ENCODE results near the gene WFDC9. TPM values are rescaled to one million over a fixed set of nuclear protein-coding genes. Genes with fewer than 3 reads are reported as not detected.
"Not testable (repeated sequence)": the region's sequence is repeated elsewhere in the genome, so short reads cannot be mapped to it uniquely, and the experiment has no call there.

WFDC9 gene
- total and polyA plus RNA-seq, 2 experiments from 2014 or later: not detected

DNA sequence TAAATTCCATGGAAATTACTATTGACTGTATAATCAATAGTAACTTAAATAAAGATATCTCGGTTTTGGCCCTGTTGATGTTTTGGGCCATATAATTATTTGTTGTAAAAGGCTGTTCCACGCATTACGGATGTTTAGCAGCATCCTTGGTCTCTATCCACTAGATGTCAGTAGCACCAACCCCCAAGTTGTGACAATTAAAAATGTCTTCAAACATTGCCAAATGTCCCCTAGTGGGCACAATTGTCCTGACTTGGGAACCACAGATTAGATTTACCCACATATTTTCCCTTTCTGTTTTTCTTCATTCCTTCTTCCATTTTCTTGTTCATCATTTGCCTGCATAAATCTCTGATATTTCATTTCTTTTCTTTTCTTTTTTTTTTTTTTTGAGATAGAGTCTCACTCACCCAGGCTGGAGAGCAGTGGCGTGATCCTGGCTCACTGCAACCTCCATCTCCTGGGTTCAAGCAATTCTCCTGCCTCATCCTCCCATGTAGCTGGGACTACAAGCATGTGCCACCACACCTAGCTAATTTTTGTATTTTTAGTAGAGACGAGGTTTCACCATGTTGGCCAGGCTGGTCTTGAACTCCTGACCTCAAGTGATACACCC is 38.4 kb downstream of the WFDC9 start:
- Histone ChIP-seq H3K27ac (no peak overlapping the region), H3K36me3 (no peaks in the 10 kb centered on the region), H3K27me3 (no peaks in the 10 kb centered on the region), H3K9me3 (ENCODE audit: low read depth) (no peaks in the 10 kb centered on the region), H3K4me3 (no peak overlapping the region), H3K4me1 (ENCODE audit: low read depth) (no peaks in the 10 kb centered on the region)
- TF ChIP-seq, protein P1, sequence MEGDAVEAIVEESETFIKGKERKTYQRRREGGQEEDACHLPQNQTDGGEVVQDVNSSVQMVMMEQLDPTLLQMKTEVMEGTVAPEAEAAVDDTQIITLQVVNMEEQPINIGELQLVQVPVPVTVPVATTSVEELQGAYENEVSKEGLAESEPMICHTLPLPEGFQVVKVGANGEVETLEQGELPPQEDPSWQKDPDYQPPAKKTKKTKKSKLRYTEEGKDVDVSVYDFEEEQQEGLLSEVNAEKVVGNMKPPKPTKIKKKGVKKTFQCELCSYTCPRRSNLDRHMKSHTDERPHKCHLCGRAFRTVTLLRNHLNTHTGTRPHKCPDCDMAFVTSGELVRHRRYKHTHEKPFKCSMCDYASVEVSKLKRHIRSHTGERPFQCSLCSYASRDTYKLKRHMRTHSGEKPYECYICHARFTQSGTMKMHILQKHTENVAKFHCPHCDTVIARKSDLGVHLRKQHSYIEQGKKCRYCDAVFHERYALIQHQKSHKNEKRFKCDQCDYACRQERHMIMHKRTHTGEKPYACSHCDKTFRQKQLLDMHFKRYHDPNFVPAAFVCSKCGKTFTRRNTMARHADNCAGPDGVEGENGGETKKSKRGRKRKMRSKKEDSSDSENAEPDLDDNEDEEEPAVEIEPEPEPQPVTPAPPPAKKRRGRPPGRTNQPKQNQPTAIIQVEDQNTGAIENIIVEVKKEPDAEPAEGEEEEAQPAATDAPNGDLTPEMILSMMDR (IDR thresholded peaks at IDR 0.05; ENCODE audit: low read depth, low read length): peak; percentile 55
- DNase-seq (ENCODE audit: low read depth in 1 of 2, low spot score in 1 of 2): peak; percentile 11 to 46

DNA sequence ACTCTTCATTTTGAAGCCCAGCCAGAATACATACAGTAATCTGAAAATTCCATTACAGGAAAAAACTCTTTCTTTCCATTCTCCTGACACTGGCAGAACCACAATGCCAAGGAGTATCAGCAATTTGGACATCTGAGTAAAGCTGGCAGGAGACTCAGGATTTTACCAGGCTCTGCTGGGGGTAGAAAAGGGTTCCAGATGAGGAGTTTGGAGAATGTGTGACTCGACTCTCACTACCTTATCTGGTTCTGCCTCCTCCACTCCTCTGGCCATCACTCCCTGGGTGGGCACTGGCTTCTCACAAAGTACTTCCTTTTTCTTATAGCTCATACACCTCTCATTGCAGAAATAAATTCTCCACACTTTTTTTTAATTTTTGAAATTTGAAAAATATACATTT is 41.4 kb downstream of the WFDC9 start:
- H3K9me3 ChIP-seq (ENCODE audit: low read depth): no peaks in the 10 kb centered on the region
- TF ChIP-seq, protein P1 (IDR thresholded peaks at IDR 0.05; ENCODE audit: low read depth, low read length): no peak
- no peak overlapping the region for H3K4me3 ChIP-seq
- no peak overlapping the region for H3K27ac ChIP-seq
- DNase-seq (ENCODE audit: low read depth in 1 of 2, low spot score in 1 of 2): peak in 1 of 2 donors; percentile 16
- H3K4me1 ChIP-seq (ENCODE audit: low read depth): no peaks in the 10 kb centered on the region
- no peaks in the 10 kb centered on the region for H3K36me3 ChIP-seq
- no peaks in the 10 kb centered on the region for H3K27me3 ChIP-seq

DNA sequence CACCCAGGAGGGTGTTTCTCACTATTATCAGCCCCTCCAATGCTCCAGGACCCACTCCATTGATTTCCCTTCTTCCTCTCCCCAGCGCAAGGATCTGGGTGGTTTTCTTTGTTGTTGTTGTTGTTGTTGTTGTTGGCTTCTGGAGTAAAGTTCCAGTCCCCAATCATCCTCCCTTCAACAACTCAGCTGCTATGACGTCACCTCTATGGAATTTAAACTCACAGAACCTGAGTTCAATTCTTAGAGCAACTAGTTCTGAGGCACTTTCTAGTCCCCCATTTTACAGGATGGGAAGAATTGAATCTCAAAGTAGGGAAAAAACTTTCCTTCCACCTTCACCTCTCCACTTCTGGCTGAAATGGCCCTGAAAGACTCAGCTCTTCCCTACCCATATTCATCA is 42.3 kb downstream of the WFDC9 start:
- H3K27me3 ChIP-seq: no peaks in the 10 kb centered on the region
- TF ChIP-seq, protein P1 (IDR thresholded peaks at IDR 0.05; ENCODE audit: low read depth, low read length): no peak
- H3K4me1 ChIP-seq (ENCODE audit: low read depth): no peaks in the 10 kb centered on the region
- no peaks in the 10 kb centered on the region for H3K36me3 ChIP-seq
- DNase-seq (ENCODE audit: low read depth in 1 of 2, low spot score in 1 of 2): no peak
- no peak overlapping the region for H3K27ac ChIP-seq
- H3K4me3 ChIP-seq: no peak overlapping the region
- no peaks in the 10 kb centered on the region for H3K9me3 ChIP-seq (ENCODE audit: low read depth)

DNA sequence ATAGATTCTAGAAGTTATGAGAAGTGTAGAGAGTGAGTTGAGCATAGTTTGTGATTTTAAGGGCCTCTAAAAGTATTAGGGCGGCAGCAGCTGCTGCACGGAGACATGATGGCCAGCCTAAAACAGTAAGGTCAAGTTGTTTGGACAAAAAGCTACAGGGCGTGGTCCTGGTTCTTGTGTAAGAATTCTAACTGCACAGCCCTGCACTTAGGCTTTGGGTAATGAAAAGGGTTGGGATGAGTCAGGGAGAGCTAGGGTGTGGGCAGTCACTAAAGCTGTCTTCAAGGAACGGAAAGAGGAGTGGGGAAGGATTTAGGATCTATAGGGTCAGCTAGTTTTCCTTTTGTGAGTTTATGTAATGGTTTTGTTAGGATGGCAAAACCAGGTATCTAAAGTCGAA is 45.1 kb downstream of the WFDC9 start:
- not testable (repeated sequence) for H3K27me3 ChIP-seq; H3K4me3 ChIP-seq; H3K9me3 ChIP-seq (ENCODE audit: low read depth); H3K36me3 ChIP-seq; DNase-seq (ENCODE audit: low read depth in 1 of 2, low spot score in 1 of 2); H3K4me1 ChIP-seq (ENCODE audit: low read depth); H3K27ac ChIP-seq

DNA sequence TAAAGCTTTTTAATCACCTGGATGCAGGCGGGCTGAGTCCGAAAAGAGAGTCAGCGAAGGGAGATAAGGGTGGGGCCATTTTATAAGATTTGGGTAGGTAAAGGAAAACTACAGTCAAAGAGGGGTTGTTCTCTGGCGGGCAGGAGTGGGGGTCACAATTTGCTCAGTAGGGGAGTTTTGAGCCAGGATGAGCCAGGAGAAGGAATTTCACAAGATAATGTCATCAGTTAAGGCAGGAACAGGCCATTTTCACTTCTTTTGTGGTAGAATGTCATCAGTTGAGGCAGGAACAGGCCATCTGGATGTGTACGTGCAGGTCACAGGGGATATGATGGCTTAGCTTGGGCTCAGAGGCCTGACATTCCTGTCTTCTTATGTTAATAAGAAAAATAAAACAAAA is 46.8 kb downstream of the WFDC9 start:
- H3K4me3 ChIP-seq; H3K4me1 ChIP-seq (ENCODE audit: low read depth); DNase-seq (ENCODE audit: low read depth in 1 of 2, low spot score in 1 of 2); H3K36me3 ChIP-seq; H3K9me3 ChIP-seq (ENCODE audit: low read depth); H3K27me3 ChIP-seq: not testable (repeated sequence)
- peak overlapping the region; percentile 75 for H3K27ac ChIP-seq

DNA sequence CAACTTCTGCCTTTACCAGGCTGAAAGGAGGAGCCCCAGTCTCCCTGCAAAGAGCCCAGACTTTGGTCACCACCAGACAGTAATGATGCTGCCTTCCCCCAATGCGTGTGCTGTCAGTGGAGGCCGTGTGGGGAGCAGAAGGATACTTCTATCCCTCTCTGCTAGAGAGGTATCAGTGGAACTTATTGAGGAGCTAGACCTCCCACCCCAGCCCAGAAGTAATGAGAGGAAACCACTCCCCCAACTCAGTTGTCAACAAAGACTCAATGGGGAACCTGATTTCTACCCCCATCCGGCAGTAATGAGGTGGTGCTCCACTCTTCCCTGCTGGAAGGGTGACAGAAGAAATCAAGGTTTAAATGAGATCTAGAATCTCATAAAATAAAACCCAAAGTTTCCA is 47.6 kb downstream of the WFDC9 start:
- Histone ChIP-seq H3K4me3 (no peak overlapping the region), H3K36me3 (no peaks in the 10 kb centered on the region), H3K27ac (no peak overlapping the region), H3K9me3 (ENCODE audit: low read depth) (no peaks in the 10 kb centered on the region), H3K27me3 (no peaks in the 10 kb centered on the region), H3K4me1 (ENCODE audit: low read depth) (no peaks in the 10 kb centered on the region)
- DNase-seq (ENCODE audit: low read depth in 1 of 2, low spot score in 1 of 2): no peak
- TF ChIP-seq, protein P1 (IDR thresholded peaks at IDR 0.05; ENCODE audit: low read depth, low read length): no peak

DNA sequence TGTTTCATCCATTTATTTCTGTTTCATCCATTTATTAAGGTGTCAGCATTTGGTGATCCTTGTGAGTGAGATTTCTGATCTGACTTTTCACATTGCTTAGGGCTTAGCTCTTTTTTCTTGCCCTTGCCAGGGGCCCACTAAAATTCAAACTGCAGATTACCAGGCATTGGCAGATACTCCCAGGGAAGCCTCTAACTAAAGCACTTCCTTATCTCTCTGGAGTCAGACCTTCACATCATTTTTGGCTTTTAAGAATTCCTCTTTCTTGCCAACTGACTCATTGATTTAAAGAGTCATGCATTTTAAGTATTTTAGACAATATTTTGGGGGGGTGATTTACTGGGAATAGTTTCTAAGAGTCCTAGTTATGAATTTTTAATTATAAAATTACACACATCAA is 49.4 kb downstream of the WFDC9 start:
- TF ChIP-seq, protein P1 (IDR thresholded peaks at IDR 0.05; ENCODE audit: low read depth, low read length): no peak
- H3K27ac ChIP-seq: no peak overlapping the region
- no peaks in the 10 kb centered on the region for H3K27me3 ChIP-seq
- no peaks in the 10 kb centered on the region for H3K9me3 ChIP-seq (ENCODE audit: low read depth)
- H3K36me3 ChIP-seq: no peaks in the 10 kb centered on the region
- peak in 1 of 2 donors; percentile 9 for DNase-seq (ENCODE audit: low read depth in 1 of 2, low spot score in 1 of 2)
- H3K4me3 ChIP-seq: no peak overlapping the region
- H3K4me1 ChIP-seq (ENCODE audit: low read depth): no peaks in the 10 kb centered on the region
